ENCODE data around the gene LAG3.
"Not testable (repeated sequence)": the region's sequence is repeated elsewhere in the genome, so short reads cannot be mapped to it uniquely, and the experiment has no call there.

LAG3 gene

GRCh38 chr12:6772331-6772695, at the start of gene LAG3:
Gene LAG3 (plus strand): TSS chr12:6772520. CDS start chr12:6772853, 333 bp downstream.
- no peak for DNase-seq (ENCODE audit: low read depth, low spot score)

DNA sequence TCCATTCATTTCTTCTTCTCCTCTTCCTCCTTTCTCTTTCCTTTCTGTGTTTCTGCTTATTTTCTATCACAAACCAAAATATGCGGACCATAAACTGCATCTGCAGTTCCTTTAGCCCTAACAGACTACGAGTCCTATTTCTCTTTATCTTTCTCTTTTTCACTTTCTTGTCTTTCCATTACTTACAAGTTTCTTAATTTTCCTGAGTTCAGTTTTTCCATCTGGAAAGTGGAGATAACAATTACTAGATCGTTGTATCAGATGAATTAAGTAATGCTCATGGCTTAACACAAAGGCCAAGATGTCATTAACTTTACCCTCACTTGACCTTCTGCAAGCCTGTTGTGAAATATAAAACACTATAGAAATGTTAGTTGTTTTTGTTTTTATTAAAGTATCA, 49.5 kb upstream of the LAG3 start:
- DNase-seq (ENCODE audit: low read depth, low spot score) = no peak

DNA sequence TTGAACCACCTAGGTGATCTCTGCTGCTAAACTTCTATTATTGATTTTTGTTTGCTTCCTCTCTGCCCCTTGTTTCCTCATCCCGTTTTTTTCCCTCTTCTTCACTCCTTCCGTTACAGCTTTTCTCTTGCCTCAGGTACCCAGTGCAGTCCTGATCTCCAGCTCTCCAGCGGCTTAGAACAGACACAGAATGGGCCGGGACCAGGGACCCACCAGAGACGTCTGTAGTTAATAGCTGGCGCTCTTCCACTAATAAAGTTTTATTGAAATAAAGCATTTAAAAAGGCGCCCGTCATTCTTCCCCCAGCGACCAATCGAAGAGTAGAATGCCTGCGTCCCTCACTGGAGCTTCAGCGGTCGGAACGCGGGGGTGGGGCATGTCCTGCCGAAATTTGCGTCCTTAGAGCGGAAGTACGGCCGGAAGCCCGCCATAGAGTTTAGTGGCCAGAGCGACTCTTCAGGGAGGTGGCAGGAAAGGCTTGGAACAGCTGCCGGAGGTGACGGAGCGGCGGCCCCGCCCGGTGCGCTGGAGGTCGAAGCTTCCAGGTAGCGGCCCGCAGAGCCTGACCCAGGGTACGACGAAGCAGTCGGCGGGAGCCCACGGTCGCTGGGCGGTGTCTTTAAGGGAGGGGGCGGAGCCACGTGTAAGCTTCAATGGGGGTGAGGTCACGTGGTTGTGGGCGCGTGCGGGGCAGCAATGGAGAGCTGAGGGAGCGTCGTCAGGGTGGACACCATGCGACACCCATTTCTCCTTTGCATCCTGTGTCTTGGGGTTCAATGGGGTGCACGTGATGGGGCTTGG, 48.5 kb upstream of the LAG3 start, which contains the start of gene COPS7A:
Gene COPS7A (plus strand): TSS at position 440 of the 802 bp plus-strand sequence. CDS start 611 bp downstream, outside the sequence.
- peak; percentile 96 for DNase-seq (ENCODE audit: low read depth, low spot score)

DNA sequence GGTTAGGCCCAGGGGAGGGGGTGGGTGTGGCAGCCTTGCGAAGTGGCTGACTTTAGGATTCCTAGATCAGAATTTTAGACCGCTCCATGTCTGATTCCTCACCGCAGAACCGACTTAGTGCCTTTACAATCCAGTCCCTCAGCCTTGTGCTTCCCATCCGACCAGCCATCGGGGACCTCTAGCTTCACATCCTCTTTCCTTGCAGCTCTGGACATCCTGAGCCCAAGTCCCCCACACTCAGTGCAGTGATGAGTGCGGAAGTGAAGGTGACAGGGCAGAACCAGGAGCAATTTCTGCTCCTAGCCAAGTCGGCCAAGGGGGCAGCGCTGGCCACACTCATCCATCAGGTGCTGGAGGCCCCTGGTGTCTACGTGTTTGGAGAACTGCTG, 47.9 kb upstream of the LAG3 start:
- no peak for DNase-seq (ENCODE audit: low read depth, low spot score)

DNA sequence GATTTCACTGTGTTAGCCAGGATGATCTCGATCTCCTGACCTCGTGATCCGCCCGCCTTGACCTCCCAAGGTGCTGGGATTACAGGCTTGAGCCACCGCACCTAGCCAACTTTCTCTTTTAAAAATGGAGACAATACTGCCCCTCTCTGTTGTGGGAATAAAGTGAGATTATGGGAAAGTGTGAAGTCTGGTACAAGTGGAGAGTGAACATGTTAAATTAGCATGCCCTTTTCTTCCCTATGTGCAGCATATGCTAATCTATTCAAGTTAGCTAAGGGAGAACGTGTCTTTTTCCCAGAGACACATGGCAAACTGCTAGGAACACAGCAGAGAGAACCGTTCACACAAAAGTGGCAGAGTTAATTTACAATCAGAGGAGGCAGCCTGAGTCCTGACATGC, 47.0 kb upstream of the LAG3 start:
- no peak for DNase-seq (ENCODE audit: low read depth, low spot score)

DNA sequence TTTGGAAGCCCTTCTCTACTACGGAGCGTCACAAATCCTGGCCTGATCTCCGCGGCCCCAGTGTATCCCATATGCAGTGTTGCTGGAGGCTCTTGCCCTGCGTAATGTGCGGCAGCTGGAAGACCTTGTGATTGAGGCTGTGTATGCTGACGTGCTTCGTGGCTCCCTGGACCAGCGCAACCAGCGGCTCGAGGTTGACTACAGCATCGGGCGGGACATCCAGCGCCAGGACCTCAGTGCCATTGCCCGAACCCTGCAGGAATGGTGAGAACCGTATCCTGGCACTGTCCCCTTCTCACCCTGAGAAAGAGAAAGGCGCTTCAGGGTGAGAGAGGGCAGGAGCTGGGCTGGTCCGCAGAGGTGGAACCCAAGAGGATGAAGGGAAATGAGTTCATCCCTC, 43.1 kb upstream of the LAG3 start:
- no peak for DNase-seq (ENCODE audit: low read depth, low spot score)

- no peak for DNase-seq (ENCODE audit: low read depth, low spot score)
Measured at GRCh38 chr12:6730169-6730568, 42.2 kb upstream of the LAG3 start.

DNA sequence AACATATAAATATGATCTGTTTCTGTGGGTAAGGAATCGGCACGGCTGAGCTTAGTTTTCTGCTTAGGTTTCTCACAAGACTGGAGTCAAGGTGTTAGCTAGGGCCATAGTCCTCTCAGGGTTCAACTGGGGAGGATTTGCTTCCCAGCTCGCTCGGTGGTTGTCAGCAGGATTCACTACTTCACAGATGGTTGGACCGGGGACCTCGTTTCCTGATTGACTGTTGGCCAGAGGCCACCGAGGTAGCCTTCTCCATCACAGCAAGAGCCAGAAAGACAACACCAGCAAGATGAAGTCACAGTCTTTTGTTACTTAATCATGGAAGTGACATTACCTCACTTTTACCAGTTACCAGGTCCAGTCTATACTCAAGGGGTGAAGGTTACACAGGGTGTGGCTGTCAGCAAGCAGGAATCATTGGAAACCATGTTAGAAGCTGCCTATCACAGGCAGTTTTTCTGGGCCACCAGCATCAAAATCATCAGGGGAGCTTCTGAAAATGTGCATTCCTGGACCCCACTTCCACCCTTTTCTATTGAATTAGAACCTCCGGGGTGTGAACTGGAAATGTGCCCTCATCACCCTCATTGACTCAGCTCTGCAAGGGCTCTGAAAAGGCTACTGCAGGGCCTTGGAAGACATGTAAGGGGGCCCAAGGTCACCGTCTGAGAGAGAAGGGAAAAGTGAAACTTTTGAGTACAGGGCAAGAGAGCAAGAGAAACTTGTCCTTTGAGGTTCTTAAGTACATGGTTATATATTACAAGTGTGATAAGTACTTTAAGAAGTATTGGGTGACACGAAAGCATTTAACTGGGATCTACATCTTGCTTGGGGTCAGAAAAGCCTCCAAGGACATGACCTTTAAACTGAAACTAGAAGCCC, 37.6 kb upstream of the LAG3 start:
- no peak for DNase-seq (ENCODE audit: low read depth, low spot score)

DNA sequence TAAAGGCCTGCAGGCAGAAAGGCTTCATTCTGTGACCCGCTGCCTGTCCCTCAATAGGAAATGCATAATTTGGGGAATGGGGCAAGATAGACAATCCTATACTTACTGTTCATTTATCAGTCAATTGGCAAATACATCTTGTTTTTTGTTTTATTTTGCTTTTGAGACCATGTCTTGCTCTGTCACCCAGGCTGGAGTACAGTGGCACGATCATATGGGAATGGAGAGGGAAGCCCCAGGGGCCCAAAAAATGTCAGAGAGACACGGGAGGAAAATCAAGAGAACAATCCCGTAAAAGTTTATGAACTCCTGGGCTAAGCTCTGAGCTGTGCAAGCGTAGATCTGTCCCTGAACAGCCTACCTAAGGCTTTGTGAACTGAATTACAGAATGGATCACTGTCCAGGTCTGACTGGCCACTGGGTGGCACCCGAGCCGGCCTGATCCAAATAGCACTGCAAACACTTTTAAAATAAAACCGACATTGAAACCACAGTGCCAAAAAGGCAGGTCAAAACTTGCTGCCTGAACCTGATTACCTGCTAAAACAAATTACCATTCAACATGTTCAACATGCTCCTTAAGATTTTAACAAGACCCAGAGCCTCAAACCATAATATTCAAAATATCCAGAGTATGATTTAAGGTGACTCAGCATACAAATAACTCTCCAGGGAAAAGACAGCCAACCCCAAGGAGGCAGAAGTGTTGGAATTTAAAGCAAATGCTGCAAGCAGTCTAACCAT, 36.7 kb upstream of the LAG3 start:
- no peak for DNase-seq (ENCODE audit: low read depth, low spot score)

DNA sequence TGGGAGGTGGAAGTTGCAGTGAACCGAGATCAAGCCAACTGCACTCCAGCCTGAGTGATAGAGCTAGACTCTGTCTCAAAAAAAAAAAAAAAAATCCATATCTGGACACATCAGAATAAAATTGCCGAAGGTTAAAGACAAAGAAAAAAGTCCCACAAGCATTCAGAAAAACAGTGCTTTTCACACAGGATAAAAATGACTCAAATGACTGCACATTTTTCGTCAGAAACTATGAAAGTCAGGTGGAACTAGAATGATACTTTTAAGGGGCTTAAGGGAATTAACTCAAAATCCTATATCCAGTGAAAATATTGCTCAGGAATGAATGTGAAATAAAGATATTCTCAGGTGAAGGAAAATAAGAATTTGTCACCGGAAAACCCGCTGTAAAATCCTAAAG, 35.6 kb upstream of the LAG3 start:
- DNase-seq (ENCODE audit: low read depth, low spot score) = no peak

DNA sequence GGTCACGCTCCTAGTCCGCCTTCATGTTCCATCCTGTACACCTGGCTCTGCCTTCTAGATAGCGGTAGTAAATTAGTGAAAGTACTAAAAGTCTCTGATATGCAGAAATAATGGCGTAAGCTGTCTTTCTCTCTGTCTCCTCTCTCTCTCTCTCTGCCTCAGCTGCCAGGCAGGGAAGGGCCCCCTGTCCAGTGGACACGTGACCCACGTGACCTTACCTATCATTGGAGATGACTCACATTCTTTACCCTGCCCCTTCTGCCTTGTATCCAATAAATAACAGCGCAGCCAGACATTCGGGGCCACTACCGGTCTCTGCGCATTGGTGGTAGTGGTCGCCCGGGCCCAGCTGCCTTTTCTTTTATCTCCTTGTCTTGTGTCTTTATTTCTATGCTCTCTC, 30.2 kb upstream of the LAG3 start:
- DNase-seq (ENCODE audit: low read depth, low spot score) = not testable (repeated sequence)

DNA sequence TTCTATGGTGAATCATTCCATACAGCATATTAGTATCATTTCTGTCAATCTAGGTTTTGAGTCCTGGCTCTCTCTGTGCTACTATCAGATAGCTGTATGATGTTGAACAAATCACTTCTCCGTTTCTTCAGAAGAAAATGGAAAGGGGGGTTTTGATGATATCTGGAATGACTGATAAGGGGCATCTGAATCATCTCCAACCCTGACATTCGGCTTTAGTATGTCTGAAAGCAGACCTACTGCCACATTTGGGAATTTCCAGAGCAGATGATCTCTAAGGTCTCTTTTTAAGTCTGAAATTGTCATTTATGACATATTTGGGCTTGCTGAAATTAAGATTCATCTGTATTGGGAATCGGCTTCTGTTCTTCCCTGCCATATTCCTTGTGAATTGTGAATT, 29.5 kb upstream of the LAG3 start:
- DNase-seq (ENCODE audit: low read depth, low spot score) = no peak

DNA sequence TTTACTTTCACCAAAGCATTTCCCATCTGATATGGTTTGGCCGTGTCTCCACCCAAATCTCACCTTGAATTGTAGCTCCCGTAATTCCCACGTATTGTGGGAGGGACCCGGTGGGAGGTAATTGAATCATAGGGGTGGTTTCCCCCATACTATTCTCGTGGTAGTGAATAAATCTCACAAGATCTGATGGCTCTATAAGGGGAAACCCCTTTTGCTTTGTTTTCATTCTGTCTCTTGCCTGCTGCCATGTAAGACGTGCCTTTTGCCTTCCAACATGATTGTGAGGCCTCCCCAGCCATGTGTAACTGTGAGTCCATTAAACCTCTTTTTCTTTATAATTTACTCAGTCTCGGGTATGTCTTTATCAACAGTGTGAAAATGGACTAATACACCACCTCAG, 29.0 kb upstream of the LAG3 start:
- not testable (repeated sequence) for DNase-seq (ENCODE audit: low read depth, low spot score)

DNA sequence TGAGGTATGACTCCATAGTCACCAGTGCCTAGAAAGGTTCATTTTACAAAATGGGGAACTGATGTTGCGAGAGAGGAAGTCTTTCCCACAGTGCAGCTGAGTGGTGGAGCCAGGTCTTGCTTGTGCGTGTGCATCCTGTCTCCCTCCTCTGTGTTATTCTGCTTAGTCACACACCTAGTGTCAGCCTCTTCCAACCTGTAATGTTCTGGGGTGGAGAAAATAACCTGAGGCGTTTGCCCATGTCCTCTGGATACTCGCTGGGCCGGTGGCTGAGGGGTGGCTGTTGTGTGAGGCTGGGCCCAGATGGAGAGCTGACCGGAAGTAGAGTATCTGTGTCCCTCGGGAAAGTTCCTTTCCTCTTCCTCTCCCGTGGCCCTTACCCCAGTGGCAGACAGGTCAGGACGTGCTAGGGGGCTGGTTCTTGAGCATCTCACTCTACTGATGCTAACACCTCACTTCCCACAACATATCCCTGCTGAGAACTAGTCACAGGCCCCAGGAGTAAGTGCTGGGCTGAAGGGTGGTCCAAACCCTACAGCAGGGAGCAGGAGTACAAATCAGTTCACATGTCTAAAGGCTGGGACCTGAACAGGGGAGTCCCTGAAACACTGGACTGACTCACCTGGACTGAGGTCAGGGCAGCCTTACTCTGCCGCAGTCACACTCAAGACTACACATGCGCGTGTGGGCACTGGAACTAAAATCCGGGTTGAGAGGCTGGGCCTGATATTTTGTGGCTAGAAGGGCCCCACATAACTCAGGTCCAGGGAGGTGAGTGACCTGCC, 26.4 kb upstream of the LAG3 start:
- no peak for DNase-seq (ENCODE audit: low read depth, low spot score)

DNA sequence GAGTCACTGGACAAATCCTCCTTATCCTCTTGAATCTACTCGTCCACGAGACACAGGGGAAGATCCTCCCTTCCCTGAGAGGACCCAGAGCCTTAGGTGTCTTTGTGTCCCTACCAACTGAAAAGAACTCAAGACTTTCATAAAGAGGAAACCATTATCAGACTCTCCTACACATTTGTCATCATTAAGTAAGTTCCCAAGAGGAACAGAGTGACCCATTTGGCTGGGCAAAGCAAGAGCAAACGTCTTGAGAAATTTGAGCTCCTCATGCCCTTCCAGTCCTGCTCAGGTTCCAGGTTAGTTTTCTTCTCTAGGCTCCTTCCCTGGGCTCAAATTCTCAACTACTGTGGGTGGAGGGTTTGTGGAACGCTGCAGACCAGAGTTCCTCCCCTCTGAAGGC, 25.1 kb upstream of the LAG3 start:
- no peak for DNase-seq (ENCODE audit: low read depth, low spot score)

DNA sequence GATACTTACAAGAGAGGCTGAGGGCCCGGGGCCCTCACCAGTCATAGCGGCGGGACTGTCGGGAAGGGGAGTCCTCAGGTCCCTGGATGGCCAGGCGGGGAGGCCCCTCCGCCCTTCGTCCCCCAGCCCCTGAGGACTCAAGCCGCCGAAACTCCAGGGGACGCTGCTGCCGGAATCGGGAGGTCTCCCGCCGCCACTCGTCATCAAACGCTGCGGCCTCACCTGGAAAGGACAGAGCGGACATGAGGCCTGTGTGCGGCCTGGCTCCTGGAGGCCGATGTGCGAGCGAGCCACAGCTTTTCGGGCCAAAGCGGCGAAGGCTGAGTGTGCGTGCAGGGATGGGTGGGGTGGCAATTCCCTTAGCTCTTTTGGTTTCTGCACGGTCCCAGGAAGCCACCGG, 23.6 kb upstream of the LAG3 start:
- no peak for DNase-seq (ENCODE audit: low read depth, low spot score)

DNA sequence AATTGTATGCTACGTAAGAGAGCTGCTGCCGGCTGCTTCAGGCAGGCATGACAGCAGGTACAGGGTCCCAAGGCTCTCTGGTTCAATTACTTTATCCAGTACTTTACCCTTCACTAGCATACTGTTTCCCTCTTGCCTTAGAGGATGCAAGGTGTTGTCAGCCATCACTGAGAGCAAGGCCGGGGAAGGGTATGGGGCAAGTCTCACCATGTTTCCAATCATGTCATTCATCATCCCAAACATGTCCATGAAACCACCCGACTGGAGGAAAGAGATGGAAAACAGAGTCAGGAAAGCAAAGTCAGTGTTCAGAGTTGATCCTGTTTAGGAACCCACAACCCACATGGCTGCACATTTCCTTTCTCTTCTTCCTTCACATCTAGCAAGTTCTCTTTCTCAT, 21.8 kb upstream of the LAG3 start:
- DNase-seq (ENCODE audit: low read depth, low spot score) = no peak

GRCh38 chr12:6751767-6752166, 20.6 kb upstream of the LAG3 start:
- no peak for DNase-seq (ENCODE audit: low read depth, low spot score)

- no peak for DNase-seq (ENCODE audit: low read depth, low spot score)
Measured at GRCh38 chr12:6752167-6752920, 20.0 kb upstream of the LAG3 start.

- DNase-seq (ENCODE audit: low read depth, low spot score) = peak; percentile 98
Measured at GRCh38 chr12:6752921-6753771, 19.2 kb upstream of the LAG3 start, which contains the start of gene MLF2. Gene MLF2 (minus strand): TSS chr12:6753141. CDS start chr12:6752334, 807 bp downstream.

All from smooth muscle cell of the brain vasculature (primary cell).